Activated CD8-positive, alpha-beta T cell treated with anti-CD3 and anti-CD28 coated beads, Interleukin-2, amount 10 ng/mL, durations not matched to agents 7 days and 5 days (primary cell): Measurements from ENCODE around the gene C16orf89. TPM values are rescaled to one million over a fixed set of nuclear protein-coding genes. Genes with fewer than 3 reads are reported as not detected.

Source experiments
- ATAC-seq: fragments of 150-1000 bp; cut with Tn5 transposase; one replicate; pipeline ENCODE4 v1.10.0; 2021; ENCODE audit warnings: moderate library complexity
- CTCF ChIA-PET: fragments of 350-600 bp; sonication (Branson Sonifier 250); formaldehyde crosslinking; loops from one replicate; lab custom pipeline; 2021; ENCODE audit warnings: antibody characterized with exemption; lab: Charles Lee
- POLR2A ChIA-PET: fragments of 350-600 bp; sonication (Branson Sonifier 250); formaldehyde crosslinking; loops from one replicate; lab custom pipeline; 2021; ENCODE audit warnings: antibody characterized with exemption; lab: Charles Lee
- DNase-seq: peaks from one replicate; pipeline ENCODE4 v3.0.0-alpha.2; 2020
- H3K27ac Mint-ChIP-seq: one replicate; pipeline ENCODE4 v1.8.0; 2021; ENCODE audit warnings: mild to moderate bottlenecking, mixed read lengths
- H3K27me3 Mint-ChIP-seq: one replicate; pipeline ENCODE4 v1.8.0; 2021; ENCODE audit warnings: low read depth, mixed read lengths
- H3K36me3 Mint-ChIP-seq: one replicate; pipeline ENCODE4 v1.8.0; 2021; ENCODE audit warnings: low read depth, mixed read lengths
- H3K4me1 Mint-ChIP-seq: one replicate; pipeline ENCODE4 v1.8.0; 2021; ENCODE audit warnings: low read depth, mixed read lengths
- H3K4me3 Mint-ChIP-seq: one replicate; pipeline ENCODE4 v1.8.0; 2021; ENCODE audit warnings: mild to moderate bottlenecking, mixed read lengths
- H3K9me3 Mint-ChIP-seq: one replicate; pipeline ENCODE4 v1.8.0; 2022; ENCODE audit warnings: mixed read lengths; ENCODE audit not compliant: insufficient read depth
- total RNA-seq, 2 experiments: library from RNA; stranded (reverse); gene quantifications; one replicate each; pipeline ENCODE4 v1.2.3, GENCODE V29; 2021

C16orf89 gene
- total RNA-seq, 2 experiments from 2014 or later: not detected

DNA sequence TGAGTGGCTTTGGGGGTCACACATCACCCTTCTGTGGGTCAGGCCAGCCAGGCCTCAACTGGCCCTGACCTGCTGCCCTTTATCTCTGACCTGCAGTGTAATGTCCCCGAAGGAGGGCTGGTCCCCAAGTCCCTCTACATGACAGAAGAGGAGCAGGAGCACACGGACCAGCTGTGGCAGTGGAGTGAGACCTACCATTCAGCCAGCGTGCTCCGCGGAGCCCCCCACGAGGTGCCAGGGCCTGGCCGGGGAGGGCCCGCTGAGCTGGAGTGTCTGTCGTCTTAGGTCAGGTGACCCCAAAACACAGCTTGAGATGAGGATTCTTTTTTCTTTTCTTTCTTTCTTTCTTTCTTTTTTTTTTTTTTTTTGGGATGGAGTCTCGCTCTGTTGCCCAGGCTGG, 58.5 kb downstream of the C16orf89 start:
- Mint-ChIP-seq H3K27ac (no peak overlapping the region), H3K4me1 (no peaks in the 10 kb centered on the region), H3K36me3 (no peaks in the 10 kb centered on the region), H3K4me3 (no peak overlapping the region), H3K27me3 (peaks cover 5% of the 10 kb centered on the region), H3K9me3 (no peaks in the 10 kb centered on the region)
- ATAC-seq: no peak
- CTCF ChIA-PET: no interaction called here
- POLR2A ChIA-PET: no interaction called here
- no peak for DNase-seq

- no peak for DNase-seq
- ChIA-PET POLR2A (no interaction called here), CTCF (no interaction called here)
- no peak for ATAC-seq
- Mint-ChIP-seq H3K4me3 (no peak overlapping the region), H3K9me3 (no peaks in the 10 kb centered on the region), H3K36me3 (no peaks in the 10 kb centered on the region), H3K27me3 (peaks cover 5% of the 10 kb centered on the region), H3K4me1 (no peaks in the 10 kb centered on the region), H3K27ac (no peak overlapping the region)
Measured at GRCh38 chr16:5006348-5007193, 59.2 kb downstream of the C16orf89 start.

DNA sequence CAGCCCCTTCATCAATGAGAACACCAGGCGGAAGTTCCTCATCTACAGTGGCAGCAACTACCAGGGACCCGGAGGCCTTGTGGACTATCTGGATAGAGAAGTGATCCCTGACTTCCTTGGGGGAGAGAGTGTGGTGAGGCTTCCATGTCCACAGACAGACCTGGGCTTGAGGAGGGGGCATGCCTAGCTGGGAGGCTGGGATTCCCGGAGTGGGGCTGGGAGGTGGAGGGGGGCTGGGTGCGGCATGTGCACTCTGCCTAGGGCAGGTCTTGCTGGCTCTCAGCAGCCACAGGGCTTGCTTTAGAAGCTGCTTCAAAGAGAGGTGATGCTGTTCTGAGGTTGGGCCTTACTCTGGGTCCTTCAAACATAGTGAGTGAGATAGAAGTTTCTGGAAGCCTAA, 59.8 kb downstream of the C16orf89 start:
- ChIA-PET CTCF (no interaction called here), POLR2A (no interaction called here)
- H3K4me1 Mint-ChIP-seq: no peaks in the 10 kb centered on the region
- H3K27ac Mint-ChIP-seq: no peak overlapping the region
- DNase-seq (no peak), ATAC-seq (no peak)
- H3K27me3 Mint-ChIP-seq: peaks cover 5% of the 10 kb centered on the region
- H3K36me3 Mint-ChIP-seq: no peaks in the 10 kb centered on the region
- H3K9me3 Mint-ChIP-seq: no peaks in the 10 kb centered on the region
- H3K4me3 Mint-ChIP-seq: no peak overlapping the region

DNA sequence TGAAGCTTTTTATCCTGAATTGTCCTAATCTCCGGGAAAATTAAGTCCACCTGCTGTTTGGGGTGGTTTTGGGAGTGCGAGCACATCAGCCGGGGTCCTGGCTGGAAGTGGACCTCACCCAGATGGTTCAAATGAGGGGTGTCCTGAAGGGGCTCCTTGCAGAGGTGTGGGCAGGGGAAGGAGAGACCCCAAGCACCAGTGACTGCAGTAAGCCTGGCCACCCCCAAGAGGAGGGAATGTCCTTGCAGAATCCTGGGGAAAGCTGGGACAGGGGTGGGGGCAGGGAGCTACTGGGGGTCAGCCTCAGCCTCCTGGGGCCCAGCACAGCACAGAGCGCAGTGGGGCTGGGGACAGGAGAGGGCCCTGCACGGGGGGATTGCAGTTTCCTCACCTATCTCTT, 61.4 kb downstream of the C16orf89 start:
- no peak overlapping the region for H3K4me3 Mint-ChIP-seq
- H3K27ac Mint-ChIP-seq: no peak overlapping the region
- no peaks in the 10 kb centered on the region for H3K9me3 Mint-ChIP-seq
- no peaks in the 10 kb centered on the region for H3K36me3 Mint-ChIP-seq
- ChIA-PET CTCF (no interaction called here), POLR2A (no interaction called here)
- peaks cover 2% of the 10 kb centered on the region for H3K27me3 Mint-ChIP-seq
- H3K4me1 Mint-ChIP-seq: no peaks in the 10 kb centered on the region
- no peak for DNase-seq
- ATAC-seq: no peak

DNA sequence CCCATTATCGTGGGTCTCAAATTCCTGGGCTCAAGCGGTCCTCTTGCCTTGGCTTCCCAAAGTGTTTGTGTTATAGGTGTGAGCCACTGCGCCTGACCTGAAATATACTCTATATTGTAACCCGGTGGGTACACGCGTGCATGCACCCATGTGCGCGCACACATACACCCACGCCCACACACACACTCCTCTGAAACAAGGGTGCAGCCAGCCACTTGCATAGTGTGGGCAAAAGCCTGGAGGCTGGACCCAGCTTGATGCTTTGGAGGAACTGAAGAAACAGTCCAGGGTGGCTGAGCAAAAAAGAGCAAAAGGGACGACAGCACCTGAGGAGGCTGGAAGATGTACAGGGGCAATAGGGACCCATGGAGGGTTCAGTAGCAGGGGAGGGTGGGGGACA, 61.9 kb downstream of the C16orf89 start:
- no peak overlapping the region for H3K4me3 Mint-ChIP-seq
- ChIA-PET CTCF (no interaction called here), POLR2A (no interaction called here)
- no peaks in the 10 kb centered on the region for H3K36me3 Mint-ChIP-seq
- no peak overlapping the region for H3K27ac Mint-ChIP-seq
- DNase-seq: no peak
- no peak for ATAC-seq
- no peaks in the 10 kb centered on the region for H3K4me1 Mint-ChIP-seq
- H3K27me3 Mint-ChIP-seq: peaks cover 2% of the 10 kb centered on the region
- H3K9me3 Mint-ChIP-seq: no peaks in the 10 kb centered on the region

GRCh38 chr16:5003211-5003610, 62.5 kb downstream of the C16orf89 start:
- ATAC-seq (no peak), DNase-seq (no peak)
- no peak overlapping the region for H3K4me3 Mint-ChIP-seq
- ChIA-PET POLR2A (interaction anchor here (0.8 kb wide), 1 partner anchor 241 kb away, joined by 4 read pairs; no protein-coding TSS in a partner anchor), CTCF (no interaction called here)
- peaks cover 2% of the 10 kb centered on the region for H3K27me3 Mint-ChIP-seq
- H3K4me1 Mint-ChIP-seq: no peaks in the 10 kb centered on the region
- H3K36me3 Mint-ChIP-seq: no peaks in the 10 kb centered on the region
- no peak overlapping the region for H3K27ac Mint-ChIP-seq
- H3K9me3 Mint-ChIP-seq: no peaks in the 10 kb centered on the region

DNA sequence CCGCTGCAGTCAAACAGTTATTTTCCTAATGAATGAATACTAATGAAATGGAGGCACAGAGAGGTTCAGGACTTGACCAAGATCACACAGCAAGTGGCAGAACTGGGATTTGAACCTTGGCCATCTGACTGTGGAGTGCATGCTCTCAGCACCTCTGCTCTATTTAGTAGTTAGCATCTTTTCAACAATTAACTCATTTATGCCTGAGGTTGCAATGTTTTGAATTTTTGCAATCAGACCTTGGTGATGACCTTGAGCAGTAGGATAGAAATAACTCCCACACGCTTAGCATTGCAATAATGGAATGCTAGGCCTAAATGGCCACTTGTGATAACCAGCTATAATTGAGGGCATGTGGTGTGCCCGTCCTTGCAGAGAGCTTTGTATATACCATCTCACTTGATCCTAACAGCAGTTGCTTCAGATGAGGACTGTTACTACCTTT, 63.0 kb downstream of the C16orf89 start:
- POLR2A ChIA-PET: interaction anchor here (0.8 kb wide), 1 partner anchor 241 kb away, joined by 4 read pairs; no protein-coding TSS in a partner anchor
- Mint-ChIP-seq H3K4me1 (no peaks in the 10 kb centered on the region), H3K36me3 (no peaks in the 10 kb centered on the region), H3K4me3 (no peak overlapping the region), H3K27ac (no peak overlapping the region), H3K27me3 (peaks cover 2% of the 10 kb centered on the region), H3K9me3 (no peaks in the 10 kb centered on the region)
- no peak for ATAC-seq
- CTCF ChIA-PET: no interaction called here
- no peak for DNase-seq

DNA sequence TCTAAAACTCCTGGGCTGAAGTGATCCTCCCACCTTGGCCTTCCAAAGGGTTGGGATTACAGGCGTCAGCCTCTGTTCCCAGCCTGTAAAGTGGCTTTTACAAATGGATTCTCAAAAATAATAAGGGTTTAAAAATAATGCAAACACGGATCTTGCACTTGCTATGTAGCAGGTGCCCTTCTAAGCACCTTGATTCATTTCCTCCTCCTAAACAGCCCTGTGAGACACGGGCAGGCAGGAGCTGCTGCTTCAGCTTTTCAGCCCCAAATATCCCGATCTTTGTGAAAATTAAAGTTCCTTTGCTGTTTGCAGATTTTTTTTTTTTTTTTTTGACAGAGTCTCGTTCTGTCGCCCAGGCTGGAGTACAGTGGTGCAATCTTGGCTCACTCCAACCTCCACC, 63.8 kb downstream of the C16orf89 start:
- Mint-ChIP-seq H3K9me3 (no peaks in the 10 kb centered on the region), H3K4me3 (no peak overlapping the region), H3K27ac (no peak overlapping the region), H3K4me1 (no peaks in the 10 kb centered on the region), H3K36me3 (no peaks in the 10 kb centered on the region), H3K27me3 (peaks cover 2% of the 10 kb centered on the region)
- DNase-seq: no peak
- CTCF ChIA-PET: no interaction called here
- POLR2A ChIA-PET: no interaction called here
- no peak for ATAC-seq

DNA sequence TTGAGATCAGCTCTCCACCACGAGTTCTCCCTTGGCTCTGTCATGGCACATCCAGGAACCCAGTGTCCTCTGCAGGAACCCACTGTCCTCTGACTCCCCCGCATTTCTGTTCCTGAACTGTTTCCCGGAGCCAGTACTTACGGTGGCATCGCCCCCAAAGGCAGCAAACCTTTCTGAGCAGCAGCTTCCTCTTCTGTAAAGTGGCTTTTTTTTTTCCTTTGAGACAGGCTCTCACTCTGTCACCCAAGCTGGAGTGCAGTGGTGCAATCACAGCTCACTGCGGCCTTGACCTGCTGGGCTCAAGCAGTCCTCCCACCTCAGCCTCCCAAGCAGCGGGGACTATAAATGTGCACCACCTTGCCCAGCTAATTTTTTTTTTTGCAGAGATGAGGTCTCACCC, 64.2 kb downstream of the C16orf89 start:
- H3K9me3 Mint-ChIP-seq: no peaks in the 10 kb centered on the region
- POLR2A ChIA-PET: no interaction called here

GRCh38 chr16:5000573-5001001, 65.2 kb downstream of the C16orf89 start:
- Mint-ChIP-seq H3K27ac (no peak overlapping the region), H3K9me3 (no peaks in the 10 kb centered on the region), H3K4me3 (no peak overlapping the region), H3K27me3 (peaks cover 2% of the 10 kb centered on the region), H3K4me1 (no peaks in the 10 kb centered on the region), H3K36me3 (no peaks in the 10 kb centered on the region)
- POLR2A ChIA-PET: no interaction called here
- ATAC-seq: no peak
- CTCF ChIA-PET: no interaction called here
- DNase-seq: no peak

More for the DNA sequence above, 64.2 kb downstream of the C16orf89 start:
- no peak overlapping the region for H3K4me3 Mint-ChIP-seq
- no peaks in the 10 kb centered on the region for H3K36me3 Mint-ChIP-seq
- no peak overlapping the region for H3K27ac Mint-ChIP-seq
- H3K27me3 Mint-ChIP-seq: peaks cover 2% of the 10 kb centered on the region
- DNase-seq: no peak
- ATAC-seq: no peak
- no peaks in the 10 kb centered on the region for H3K4me1 Mint-ChIP-seq
- CTCF ChIA-PET: no interaction called here

DNA sequence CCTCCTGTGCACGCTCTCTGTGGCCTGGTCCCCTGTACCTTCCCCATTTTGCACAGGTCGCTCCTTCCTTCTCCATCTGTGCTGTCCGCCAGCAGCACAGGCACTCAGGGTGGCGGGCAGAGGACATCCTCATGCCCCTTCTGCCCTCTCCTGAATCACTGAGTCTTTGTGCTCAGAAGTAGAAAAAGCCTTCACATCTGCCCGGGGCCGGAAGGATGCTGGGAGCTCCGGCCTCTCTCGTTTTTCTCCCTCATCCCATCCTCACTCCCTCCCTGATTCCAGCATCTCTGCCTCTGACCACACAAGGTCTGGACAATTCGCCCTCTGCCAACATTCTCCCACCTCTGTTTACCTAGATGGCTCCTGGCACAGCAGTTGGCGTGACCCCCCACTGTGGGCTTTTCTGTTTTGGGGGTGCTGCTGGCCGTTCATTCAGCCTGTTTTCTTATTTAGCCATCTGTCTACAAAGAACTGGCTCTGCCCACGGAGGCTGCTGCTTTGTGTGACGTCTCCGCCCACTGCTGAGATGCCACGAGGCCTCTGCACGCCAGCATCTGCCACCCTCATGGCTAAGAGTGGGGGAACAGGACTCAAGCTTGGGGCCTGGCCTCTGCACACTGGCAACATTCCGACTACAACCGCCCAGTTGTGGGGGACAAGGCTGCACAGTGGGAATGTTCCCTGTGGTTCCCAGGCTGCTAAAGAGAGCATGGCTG, 70.9 kb downstream of the C16orf89 start:
- ChIA-PET POLR2A (no interaction called here), CTCF (no interaction called here)
- Mint-ChIP-seq H3K27ac (no peak overlapping the region), H3K36me3 (no peaks in the 10 kb centered on the region), H3K4me1 (no peaks in the 10 kb centered on the region), H3K4me3 (no peak overlapping the region), H3K27me3 (no peaks in the 10 kb centered on the region), H3K9me3 (no peaks in the 10 kb centered on the region)
- ATAC-seq: no peak
- no peak for DNase-seq
